A549 (cell line): Measurements from ENCODE around the gene WNT2B. TPM values are rescaled to one million over a fixed set of nuclear protein-coding genes. Genes with fewer than 3 reads are reported as not detected.

Source experiments
- ATAC-seq, 2 experiments: fragments of 200-7000 bp in 1 of 2; fragments of >200 bp in 1 of 2; cut with Nextera tagmentation in 1 of 2; cut with Tn5 transposase in 1 of 2; 3 replicates each; pipeline versions ENCODE4 v1.8.0 to v1.9.1; 2018 to 2020; ENCODE audit warnings: mild to moderate bottlenecking in 1 of 2, moderate library complexity in 1 of 2
- CTCF ChIA-PET: fragments of 300-600 bp; sonication (Branson Sonifier 250); formaldehyde crosslinking; extraction: SDS; loops from one replicate; lab custom pipeline; 2021; ENCODE audit warnings: antibody characterized with exemption, inconsistent platforms; lab: Yijun Ruan, JAX
- POLR2A ChIA-PET: fragments of 350-600 bp; formaldehyde crosslinking; extraction: SDS; loops from one replicate; lab custom pipeline; 2021; ENCODE audit warnings: antibody characterized with exemption, inconsistent platforms; lab: Yijun Ruan, JAX
- DNase-seq, 2 experiments: peaks; one replicate each; pipeline versions ENCODE4 v3.0.0 to v3.0.0-alpha.2; 2011 to 2016; ENCODE audit warnings: low read depth in 1 of 2, low spot score in 1 of 2
- FAIRE-seq: peaks from 2 replicates; lab custom pipeline; 2011; peaks lifted over from hg19 to GRCh38; lab: Jason Lieb, UNC
- H3K27ac ChIP-seq, 2 experiments: fragments of >200 bp; sonication (Bioruptor Twin); formaldehyde crosslinking; 3 replicates each; pipeline ENCODE4 v1.5.1; 2016 to 2017
- H3K4me1 ChIP-seq: fragments of >200 bp; sonication (Bioruptor Twin); formaldehyde crosslinking; 3 replicates; pipeline ENCODE4 v1.6.1; 2016
- H3K4me2 ChIP-seq: fragments of >200 bp; sonication (Bioruptor Twin); formaldehyde crosslinking; 3 replicates; pipeline ENCODE4 v1.6.1; 2016
- H3K4me3 ChIP-seq: fragments of >200 bp; sonication (Bioruptor Twin); formaldehyde crosslinking; 3 replicates; pipeline ENCODE4 v1.5.1; 2016
- H3K9me3 ChIP-seq: fragments of >200 bp; sonication (Bioruptor Twin); formaldehyde crosslinking; 3 replicates; pipeline ENCODE4 v1.6.1; 2016
- CBX2 ChIP-seq: fragments of 200-600 bp; sonication (generic); IDR thresholded peaks from 2 replicates; pipeline ENCODE4 v1.6.1; 2016; ENCODE audit warnings: low read depth, mild to moderate bottlenecking, borderline replicate concordance
- CHD2 ChIP-seq: fragments of 150-350 bp; IDR thresholded peaks from 2 replicates; pipeline ENCODE4 v1.6.1; 2014; ENCODE audit warnings: low read length; ENCODE audit not compliant: partially characterized antibody
- EP300 ChIP-seq, 2 experiments: fragments of >200 bp; sonication (Bioruptor Twin); formaldehyde crosslinking; IDR thresholded peaks; 2 replicates in 1 of 2; 3 replicates in 1 of 2; pipeline ENCODE4 v1.6.1; 2016 to 2017
- FOSB ChIP-seq: fragments of 250-450 bp; sonication (Bioruptor Pico); IDR thresholded peaks from 2 replicates; pipeline ENCODE4 v1.5.0; 2020; ENCODE audit warnings: mild to moderate bottlenecking, moderate library complexity
- GATA3 ChIP-seq: IDR thresholded peaks from 2 replicates; pipeline ENCODE4 v1.6.1; 2012; ENCODE audit warnings: borderline replicate concordance
- HEYL ChIP-seq: fragments of 250-450 bp; sonication (Bioruptor Pico); IDR thresholded peaks from 2 replicates; pipeline ENCODE4 v1.8.0; 2021; ENCODE audit warnings: mild to moderate bottlenecking, moderate library complexity
- HOXB13 ChIP-seq: fragments of 250-450 bp; sonication (Bioruptor Pico); IDR thresholded peaks from 2 replicates; pipeline ENCODE4 v1.5.0; 2020; ENCODE audit warnings: low read depth, mild to moderate bottlenecking, moderate library complexity
- HOXB5 ChIP-seq: fragments of 250-450 bp; sonication (Bioruptor Pico); IDR thresholded peaks from 2 replicates; pipeline ENCODE4 v1.5.0; 2020; ENCODE audit warnings: mild to moderate bottlenecking, moderate library complexity
- JUN ChIP-seq, 2 experiments: fragments of >200 bp; sonication (Bioruptor Twin); formaldehyde crosslinking; IDR thresholded peaks; 2 replicates in 1 of 2; 3 replicates in 1 of 2; pipeline ENCODE4 v1.6.1; 2016 to 2017
- KDM1A ChIP-seq: fragments of 200-600 bp; sonication (generic); IDR thresholded peaks from 2 replicates; pipeline ENCODE4 v1.6.1; 2016; ENCODE audit warnings: low read depth, mild to moderate bottlenecking
- MAZ ChIP-seq: fragments of 150-350 bp; IDR thresholded peaks from 2 replicates; pipeline ENCODE4 v1.6.1; 2014; ENCODE audit warnings: antibody characterized with exemption, low read depth, low read length, borderline replicate concordance
- MYC ChIP-seq: IDR thresholded peaks from 2 replicates; pipeline ENCODE4 v1.6.1; 2012; ENCODE audit warnings: mild to moderate bottlenecking, inconsistent platforms, low read length, improper control_type of control experiment, borderline replicate concordance
- NFE2L2 ChIP-seq: fragments of 150-350 bp; conservative IDR thresholded peaks from 2 replicates; pipeline ENCODE4 v1.6.1; 2014; ENCODE audit warnings: low read length
- PHF8 ChIP-seq: fragments of 200-600 bp; sonication (generic); IDR thresholded peaks from 2 replicates; pipeline ENCODE4 v1.6.1; 2016; ENCODE audit warnings: low read depth, mild to moderate bottlenecking, antibody characterized with exemption, moderate library complexity, borderline replicate concordance
- RFX5 ChIP-seq: fragments of 450-650 bp; IDR thresholded peaks from 2 replicates; pipeline ENCODE4 v1.7.1; 2014; ENCODE audit warnings: antibody characterized with exemption, mild to moderate bottlenecking, moderate library complexity
- SMC3 ChIP-seq: fragments of >200 bp; sonication (Bioruptor Twin); formaldehyde crosslinking; IDR thresholded peaks from 3 replicates; pipeline ENCODE4 v1.6.1; 2018; ENCODE audit warnings: inconsistent platforms
- ZFP36 ChIP-seq: fragments of 450-650 bp; IDR thresholded peaks from 2 replicates; pipeline ENCODE4 v1.6.1; 2014; ENCODE audit warnings: borderline replicate concordance; ENCODE audit not compliant: partially characterized antibody
- WGBS: methylation state at CpG from one replicate; pipeline ENCODE4 v1.1.6; 2017; ENCODE audit errors: missing lambda C conversion rate; 5-methylcytosine and 5-hydroxymethylcytosine counted together
- polyA plus RNA-seq, 4 experiments: library from polyadenylated mRNA; depleted of rRNA in 3 of 4; stranded (reverse); fragments of >200 nt; fragmentation: RNase III in 1 of 4; extraction: RNeasy Plus Mini Kit Qiagen cat#74134 plus additional on column Dnase treatment in 1 of 4; gene quantifications; 2 replicates in 3 of 4; 3 replicates in 1 of 4; pipeline ENCODE4 v1.2.3, GENCODE V29; 2011 to 2017
- TF ChIP-seq, protein P1 (sequence below): IDR thresholded peaks from 2 replicates; pipeline ENCODE4 v1.6.1; 2012
- TF ChIP-seq, protein P2 (sequence below): fragments of 200-600 bp; sonication (generic); IDR thresholded peaks from 2 replicates; pipeline ENCODE4 v1.6.1; 2016; ENCODE audit warnings: antibody characterized with exemption, mild to moderate bottlenecking, moderate library complexity
- TF ChIP-seq, protein P3 (sequence below): fragments of >200 bp; sonication (Bioruptor Twin); formaldehyde crosslinking; IDR thresholded peaks from 3 replicates; pipeline ENCODE4 v1.5.1; 2016

Gene WNT2B
- polyA plus RNA-seq, 2 of the 4 experiments (the other 2 are of a cell fraction) = 0.26 to 0.28 TPM

DNA sequence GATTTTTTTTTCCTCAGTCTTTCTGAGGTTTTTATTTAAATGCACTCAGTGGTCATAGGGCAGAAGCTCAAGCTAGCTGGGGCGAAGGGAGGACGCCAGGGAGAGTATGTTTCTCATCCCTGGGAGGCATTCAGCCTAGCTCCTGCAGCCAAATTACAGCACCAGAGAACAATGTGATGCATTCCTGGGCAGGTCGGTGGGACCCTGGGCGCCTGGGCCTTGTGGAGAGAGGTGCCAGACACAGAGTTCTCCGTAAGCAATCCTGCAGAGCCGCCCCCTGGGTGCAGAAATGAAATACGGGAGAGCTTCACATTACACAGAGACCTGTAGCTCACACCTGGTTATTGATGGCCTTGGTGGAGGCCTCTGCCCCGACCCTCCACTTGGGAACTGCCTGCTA, 15.5 kb downstream of the WNT2B start:
- TF ChIP-seq CHD2 (no peak), HOXB5 (no peak), JUN (IDR thresholded peaks at IDR 0.05) (no peak), EP300 (IDR thresholded peaks at IDR 0.05) (no peak), HOXB13 (CRISPR knock-in tag) (no peak)
- ChIA-PET CTCF (no interaction called here), POLR2A (no interaction called here)
- Histone ChIP-seq H3K27ac (no peak overlapping the region), H3K9me3 (no peaks in the 10 kb centered on the region), H3K4me3 (no peak overlapping the region), H3K4me1 (no peaks in the 10 kb centered on the region), H3K4me2 (no peak overlapping the region)
- WGBS = 86% methylated on average over 8 of the region's 8 CpGs
- FAIRE-seq = no peak
- no peak for ATAC-seq
- no peak for DNase-seq

DNA sequence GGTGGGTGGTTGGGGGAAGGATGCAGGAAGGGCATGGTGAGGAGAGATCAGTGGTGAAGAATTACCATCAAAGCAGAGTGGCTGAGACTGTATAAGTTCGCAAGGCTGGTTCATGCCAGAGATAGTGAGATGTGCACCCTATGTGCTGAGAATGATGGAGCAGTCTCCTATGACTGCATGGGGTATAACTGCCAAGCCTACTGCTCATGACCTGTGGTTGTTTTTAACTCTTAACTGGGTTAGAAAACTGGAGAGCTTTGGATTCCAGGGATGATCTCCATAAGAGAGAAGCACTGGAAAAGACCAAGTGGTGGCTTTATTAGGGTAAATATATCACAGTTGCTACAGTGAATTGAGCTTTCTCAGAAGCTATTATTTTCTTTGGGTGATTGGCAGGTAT, 16.2 kb downstream of the WNT2B start:
- no peak for DNase-seq
- ChIA-PET CTCF (no interaction called here), POLR2A (no interaction called here)
- Histone ChIP-seq H3K4me1 (no peaks in the 10 kb centered on the region), H3K27ac (no peak overlapping the region), H3K4me3 (no peak overlapping the region), H3K4me2 (no peak overlapping the region), H3K9me3 (no peaks in the 10 kb centered on the region)
- FAIRE-seq = no peak
- no peak for ATAC-seq
- 90% methylated on average over 1 of the region's 1 CpG for WGBS
- no peak for TF ChIP-seq CBX2

DNA sequence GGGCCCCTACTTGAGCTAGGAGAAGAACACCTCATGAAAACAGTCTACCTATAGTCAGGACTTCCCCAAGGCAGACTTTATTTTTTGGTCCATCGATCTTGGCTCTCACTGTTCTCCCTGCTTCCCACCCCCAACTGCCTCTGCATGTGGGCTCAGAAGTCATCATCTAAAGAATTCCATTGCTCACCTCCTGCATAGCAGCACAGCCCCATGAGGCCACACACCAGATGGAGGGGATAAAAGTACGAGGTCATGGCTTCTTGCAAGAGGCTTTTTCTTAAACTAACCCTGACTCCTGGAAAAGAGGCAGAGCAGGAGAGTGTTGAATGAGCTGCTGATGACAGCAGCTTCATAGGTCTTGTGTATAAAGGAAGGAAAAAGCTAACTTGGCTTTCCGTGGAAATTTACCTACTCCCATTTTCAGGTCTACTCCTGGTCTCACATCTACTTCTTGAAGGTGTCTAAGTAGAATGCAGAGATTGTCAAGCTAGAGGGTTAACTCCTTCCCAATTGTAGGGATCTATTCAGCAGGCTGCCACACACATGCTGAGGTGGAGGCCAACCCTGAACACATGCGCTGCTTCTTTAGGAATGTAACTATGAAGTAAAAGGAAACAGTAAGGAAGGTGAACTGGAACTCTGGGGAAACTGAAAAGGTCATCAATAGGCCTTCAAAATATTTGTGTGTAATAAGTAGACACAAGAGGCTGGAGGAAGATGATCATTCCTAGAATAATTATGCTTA, 18.7 kb downstream of the WNT2B start:
- Histone ChIP-seq H3K4me1 (no peaks in the 10 kb centered on the region), H3K4me3 (no peak overlapping the region), H3K4me2 (no peak overlapping the region), H3K9me3 (no peaks in the 10 kb centered on the region), H3K27ac (no peak overlapping the region)
- 88% methylated on average over 4 of the region's 4 CpGs for WGBS
- ChIA-PET CTCF (interaction anchor here (0.8 kb wide), 1 partner anchor 11 kb away, joined by 3 read pairs; no protein-coding TSS in a partner anchor), POLR2A (no interaction called here)
- TF ChIP-seq MAZ (no peak), ZFP36 (no peak), NFE2L2 (no peak), GATA3 (no peak), HEYL (CRISPR knock-in tag) (no peak), RFX5 (no peak)
- TF ChIP-seq, protein P1, sequence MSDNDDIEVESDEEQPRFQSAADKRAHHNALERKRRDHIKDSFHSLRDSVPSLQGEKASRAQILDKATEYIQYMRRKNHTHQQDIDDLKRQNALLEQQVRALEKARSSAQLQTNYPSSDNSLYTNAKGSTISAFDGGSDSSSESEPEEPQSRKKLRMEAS = no peak
- TF ChIP-seq, protein P2, sequence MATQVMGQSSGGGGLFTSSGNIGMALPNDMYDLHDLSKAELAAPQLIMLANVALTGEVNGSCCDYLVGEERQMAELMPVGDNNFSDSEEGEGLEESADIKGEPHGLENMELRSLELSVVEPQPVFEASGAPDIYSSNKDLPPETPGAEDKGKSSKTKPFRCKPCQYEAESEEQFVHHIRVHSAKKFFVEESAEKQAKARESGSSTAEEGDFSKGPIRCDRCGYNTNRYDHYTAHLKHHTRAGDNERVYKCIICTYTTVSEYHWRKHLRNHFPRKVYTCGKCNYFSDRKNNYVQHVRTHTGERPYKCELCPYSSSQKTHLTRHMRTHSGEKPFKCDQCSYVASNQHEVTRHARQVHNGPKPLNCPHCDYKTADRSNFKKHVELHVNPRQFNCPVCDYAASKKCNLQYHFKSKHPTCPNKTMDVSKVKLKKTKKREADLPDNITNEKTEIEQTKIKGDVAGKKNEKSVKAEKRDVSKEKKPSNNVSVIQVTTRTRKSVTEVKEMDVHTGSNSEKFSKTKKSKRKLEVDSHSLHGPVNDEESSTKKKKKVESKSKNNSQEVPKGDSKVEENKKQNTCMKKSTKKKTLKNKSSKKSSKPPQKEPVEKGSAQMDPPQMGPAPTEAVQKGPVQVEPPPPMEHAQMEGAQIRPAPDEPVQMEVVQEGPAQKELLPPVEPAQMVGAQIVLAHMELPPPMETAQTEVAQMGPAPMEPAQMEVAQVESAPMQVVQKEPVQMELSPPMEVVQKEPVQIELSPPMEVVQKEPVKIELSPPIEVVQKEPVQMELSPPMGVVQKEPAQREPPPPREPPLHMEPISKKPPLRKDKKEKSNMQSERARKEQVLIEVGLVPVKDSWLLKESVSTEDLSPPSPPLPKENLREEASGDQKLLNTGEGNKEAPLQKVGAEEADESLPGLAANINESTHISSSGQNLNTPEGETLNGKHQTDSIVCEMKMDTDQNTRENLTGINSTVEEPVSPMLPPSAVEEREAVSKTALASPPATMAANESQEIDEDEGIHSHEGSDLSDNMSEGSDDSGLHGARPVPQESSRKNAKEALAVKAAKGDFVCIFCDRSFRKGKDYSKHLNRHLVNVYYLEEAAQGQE = no peak
- no peak for ATAC-seq
- no peak for DNase-seq
- FAIRE-seq = no peak

DNA sequence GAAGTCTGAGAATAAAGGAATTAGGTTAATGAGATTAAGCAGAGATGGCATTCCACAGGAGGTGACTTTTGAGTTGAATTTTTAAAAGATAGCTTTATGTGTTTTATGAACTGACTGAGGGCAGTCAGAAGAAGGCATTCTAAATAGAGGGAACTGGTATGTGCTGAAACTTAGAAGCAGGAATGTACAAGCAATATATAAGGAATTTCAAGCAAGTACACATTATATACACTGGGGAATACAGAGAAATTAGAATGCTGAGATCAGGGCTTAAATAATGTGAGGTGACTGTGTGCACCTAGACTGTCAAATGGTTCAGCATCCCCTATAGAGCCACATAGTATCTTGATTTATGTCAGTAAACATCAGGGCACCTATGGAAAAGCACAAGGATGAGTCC, 19.3 kb downstream of the WNT2B start:
- POLR2A ChIA-PET = no interaction called here
- FAIRE-seq (no peak), DNase-seq (no peak), ATAC-seq (no peak)
- Histone ChIP-seq H3K4me1 (no peaks in the 10 kb centered on the region), H3K9me3 (no peaks in the 10 kb centered on the region), H3K27ac (no peak overlapping the region), H3K4me2 (no peak overlapping the region), H3K4me3 (no peak overlapping the region)
- CTCF ChIA-PET = no interaction called here
- no peak for TF ChIP-seq KDM1A
- TF ChIP-seq, protein P3, sequence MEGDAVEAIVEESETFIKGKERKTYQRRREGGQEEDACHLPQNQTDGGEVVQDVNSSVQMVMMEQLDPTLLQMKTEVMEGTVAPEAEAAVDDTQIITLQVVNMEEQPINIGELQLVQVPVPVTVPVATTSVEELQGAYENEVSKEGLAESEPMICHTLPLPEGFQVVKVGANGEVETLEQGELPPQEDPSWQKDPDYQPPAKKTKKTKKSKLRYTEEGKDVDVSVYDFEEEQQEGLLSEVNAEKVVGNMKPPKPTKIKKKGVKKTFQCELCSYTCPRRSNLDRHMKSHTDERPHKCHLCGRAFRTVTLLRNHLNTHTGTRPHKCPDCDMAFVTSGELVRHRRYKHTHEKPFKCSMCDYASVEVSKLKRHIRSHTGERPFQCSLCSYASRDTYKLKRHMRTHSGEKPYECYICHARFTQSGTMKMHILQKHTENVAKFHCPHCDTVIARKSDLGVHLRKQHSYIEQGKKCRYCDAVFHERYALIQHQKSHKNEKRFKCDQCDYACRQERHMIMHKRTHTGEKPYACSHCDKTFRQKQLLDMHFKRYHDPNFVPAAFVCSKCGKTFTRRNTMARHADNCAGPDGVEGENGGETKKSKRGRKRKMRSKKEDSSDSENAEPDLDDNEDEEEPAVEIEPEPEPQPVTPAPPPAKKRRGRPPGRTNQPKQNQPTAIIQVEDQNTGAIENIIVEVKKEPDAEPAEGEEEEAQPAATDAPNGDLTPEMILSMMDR = no peak
- no peak for TF ChIP-seq FOSB (CRISPR knock-in tag)
- no peak for TF ChIP-seq MYC
- TF ChIP-seq PHF8 = no peak
- TF ChIP-seq SMC3 = no peak
- TF ChIP-seq, protein P2 = no peak
- TF ChIP-seq RFX5 = no peak
